ENCODE measurements around the gene DARS1.

DARS1 gene

DNA sequence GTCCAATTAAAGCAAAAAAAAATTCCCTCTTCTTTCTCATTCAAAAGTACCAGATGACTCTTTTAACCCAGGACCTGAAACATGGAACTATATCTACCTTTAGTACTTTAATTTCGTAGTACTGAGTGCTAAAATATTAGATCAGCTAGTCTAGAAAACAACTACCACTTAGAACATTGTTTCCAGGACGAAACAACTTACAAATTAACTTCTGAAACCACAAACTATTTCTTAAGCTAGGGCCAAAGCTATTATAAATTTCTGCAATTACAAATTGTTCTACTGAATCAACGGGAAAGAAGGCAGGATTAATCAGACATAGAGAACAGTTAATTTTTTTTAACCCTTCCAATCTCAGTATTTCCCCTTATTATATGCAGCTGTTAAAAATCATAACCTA lies 39.9 kb downstream of the DARS1 start:
- TF ChIP-seq, protein P1, sequence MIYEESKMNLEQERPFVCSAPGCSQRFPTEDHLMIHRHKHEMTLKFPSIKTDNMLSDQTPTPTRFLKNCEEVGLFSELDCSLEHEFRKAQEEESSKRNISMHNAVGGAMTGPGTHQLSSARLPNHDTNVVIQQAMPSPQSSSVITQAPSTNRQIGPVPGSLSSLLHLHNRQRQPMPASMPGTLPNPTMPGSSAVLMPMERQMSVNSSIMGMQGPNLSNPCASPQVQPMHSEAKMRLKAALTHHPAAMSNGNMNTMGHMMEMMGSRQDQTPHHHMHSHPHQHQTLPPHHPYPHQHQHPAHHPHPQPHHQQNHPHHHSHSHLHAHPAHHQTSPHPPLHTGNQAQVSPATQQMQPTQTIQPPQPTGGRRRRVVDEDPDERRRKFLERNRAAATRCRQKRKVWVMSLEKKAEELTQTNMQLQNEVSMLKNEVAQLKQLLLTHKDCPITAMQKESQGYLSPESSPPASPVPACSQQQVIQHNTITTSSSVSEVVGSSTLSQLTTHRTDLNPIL (CRISPR knock-in tag; IDR thresholded peaks at IDR 0.05; ENCODE audit: low read depth), result no peak
- TF ChIP-seq OSR1 (CRISPR knock-in tag; IDR thresholded peaks at IDR 0.05) (no peak), ESRRG (CRISPR knock-in tag; IDR thresholded peaks at IDR 0.05) (no peak), ZNF565 (CRISPR knock-in tag; conservative IDR thresholded peaks at IDR 0.05; ENCODE audit: low read depth) (no peak), ZFP3 (CRISPR knock-in tag; IDR thresholded peaks at IDR 0.05) (no peak)
- TF ChIP-seq, protein P2, sequence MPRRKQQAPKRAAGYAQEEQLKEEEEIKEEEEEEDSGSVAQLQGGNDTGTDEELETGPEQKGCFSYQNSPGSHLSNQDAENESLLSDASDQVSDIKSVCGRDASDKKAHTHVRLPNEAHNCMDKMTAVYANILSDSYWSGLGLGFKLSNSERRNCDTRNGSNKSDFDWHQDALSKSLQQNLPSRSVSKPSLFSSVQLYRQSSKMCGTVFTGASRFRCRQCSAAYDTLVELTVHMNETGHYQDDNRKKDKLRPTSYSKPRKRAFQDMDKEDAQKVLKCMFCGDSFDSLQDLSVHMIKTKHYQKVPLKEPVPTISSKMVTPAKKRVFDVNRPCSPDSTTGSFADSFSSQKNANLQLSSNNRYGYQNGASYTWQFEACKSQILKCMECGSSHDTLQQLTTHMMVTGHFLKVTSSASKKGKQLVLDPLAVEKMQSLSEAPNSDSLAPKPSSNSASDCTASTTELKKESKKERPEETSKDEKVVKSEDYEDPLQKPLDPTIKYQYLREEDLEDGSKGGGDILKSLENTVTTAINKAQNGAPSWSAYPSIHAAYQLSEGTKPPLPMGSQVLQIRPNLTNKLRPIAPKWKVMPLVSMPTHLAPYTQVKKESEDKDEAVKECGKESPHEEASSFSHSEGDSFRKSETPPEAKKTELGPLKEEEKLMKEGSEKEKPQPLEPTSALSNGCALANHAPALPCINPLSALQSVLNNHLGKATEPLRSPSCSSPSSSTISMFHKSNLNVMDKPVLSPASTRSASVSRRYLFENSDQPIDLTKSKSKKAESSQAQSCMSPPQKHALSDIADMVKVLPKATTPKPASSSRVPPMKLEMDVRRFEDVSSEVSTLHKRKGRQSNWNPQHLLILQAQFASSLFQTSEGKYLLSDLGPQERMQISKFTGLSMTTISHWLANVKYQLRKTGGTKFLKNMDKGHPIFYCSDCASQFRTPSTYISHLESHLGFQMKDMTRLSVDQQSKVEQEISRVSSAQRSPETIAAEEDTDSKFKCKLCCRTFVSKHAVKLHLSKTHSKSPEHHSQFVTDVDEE (CRISPR knock-in tag; IDR thresholded peaks at IDR 0.05), result no peak
- ATAC-seq, result no peak

- no peak for ATAC-seq
- TF ChIP-seq ZNF565 (CRISPR knock-in tag; conservative IDR thresholded peaks at IDR 0.05; ENCODE audit: low read depth) (no peak), ZNF8 (CRISPR knock-in tag; IDR thresholded peaks at IDR 0.05) (no peak), TOX (CRISPR knock-in tag; IDR thresholded peaks at IDR 0.05; ENCODE audit: borderline replicate concordance) (no peak)
- TF ChIP-seq, protein P3, sequence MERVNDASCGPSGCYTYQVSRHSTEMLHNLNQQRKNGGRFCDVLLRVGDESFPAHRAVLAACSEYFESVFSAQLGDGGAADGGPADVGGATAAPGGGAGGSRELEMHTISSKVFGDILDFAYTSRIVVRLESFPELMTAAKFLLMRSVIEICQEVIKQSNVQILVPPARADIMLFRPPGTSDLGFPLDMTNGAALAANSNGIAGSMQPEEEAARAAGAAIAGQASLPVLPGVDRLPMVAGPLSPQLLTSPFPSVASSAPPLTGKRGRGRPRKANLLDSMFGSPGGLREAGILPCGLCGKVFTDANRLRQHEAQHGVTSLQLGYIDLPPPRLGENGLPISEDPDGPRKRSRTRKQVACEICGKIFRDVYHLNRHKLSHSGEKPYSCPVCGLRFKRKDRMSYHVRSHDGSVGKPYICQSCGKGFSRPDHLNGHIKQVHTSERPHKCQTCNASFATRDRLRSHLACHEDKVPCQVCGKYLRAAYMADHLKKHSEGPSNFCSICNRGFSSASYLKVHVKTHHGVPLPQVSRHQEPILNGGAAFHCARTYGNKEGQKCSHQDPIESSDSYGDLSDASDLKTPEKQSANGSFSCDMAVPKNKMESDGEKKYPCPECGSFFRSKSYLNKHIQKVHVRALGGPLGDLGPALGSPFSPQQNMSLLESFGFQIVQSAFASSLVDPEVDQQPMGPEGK (CRISPR knock-in tag; IDR thresholded peaks at IDR 0.05; ENCODE audit: borderline replicate concordance), result no peak
These were observed 40.8 kb downstream of the DARS1 start for GRCh38 chr2:135944625-135945024.

DNA sequence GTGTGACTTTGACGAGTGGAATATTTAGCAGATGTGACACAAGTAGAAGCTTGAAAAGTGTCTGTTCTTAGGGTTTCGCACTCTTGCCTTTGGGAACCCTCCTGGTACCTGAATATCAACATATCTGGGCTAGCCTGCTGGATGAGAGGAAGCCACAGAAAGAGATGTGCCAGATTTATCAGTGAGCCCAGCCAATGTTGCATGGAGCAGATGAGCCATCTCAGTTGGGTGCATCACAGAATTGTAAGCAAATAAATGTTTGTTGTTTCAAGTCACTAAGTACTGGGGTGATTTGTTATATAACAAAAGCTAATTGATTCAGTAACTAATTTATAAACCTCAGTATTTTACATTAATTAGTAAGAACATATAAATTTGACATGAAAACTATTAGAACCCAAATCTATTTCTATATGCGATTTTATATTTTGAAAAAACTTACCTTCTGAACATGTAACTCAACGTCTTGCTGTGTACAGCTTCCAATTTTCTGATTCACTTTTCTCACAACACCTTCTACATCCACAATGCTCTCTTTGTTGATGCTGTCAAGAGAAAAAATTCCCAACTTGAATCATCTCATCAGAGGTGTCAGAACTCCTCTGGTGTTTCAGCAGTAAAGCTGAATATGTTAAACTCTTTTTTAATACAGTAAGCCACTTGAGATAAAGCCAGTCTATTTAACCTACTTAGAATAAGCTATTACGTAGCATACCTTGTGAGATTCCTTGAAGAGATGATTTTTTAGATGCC lies 42.3 kb downstream of the DARS1 start:
- TF ChIP-seq, protein P3 (CRISPR knock-in tag; IDR thresholded peaks at IDR 0.05; ENCODE audit: borderline replicate concordance), result no peak
- TF ChIP-seq, protein P1 (CRISPR knock-in tag; IDR thresholded peaks at IDR 0.05; ENCODE audit: low read depth), result no peak
- TF ChIP-seq, protein P4, sequence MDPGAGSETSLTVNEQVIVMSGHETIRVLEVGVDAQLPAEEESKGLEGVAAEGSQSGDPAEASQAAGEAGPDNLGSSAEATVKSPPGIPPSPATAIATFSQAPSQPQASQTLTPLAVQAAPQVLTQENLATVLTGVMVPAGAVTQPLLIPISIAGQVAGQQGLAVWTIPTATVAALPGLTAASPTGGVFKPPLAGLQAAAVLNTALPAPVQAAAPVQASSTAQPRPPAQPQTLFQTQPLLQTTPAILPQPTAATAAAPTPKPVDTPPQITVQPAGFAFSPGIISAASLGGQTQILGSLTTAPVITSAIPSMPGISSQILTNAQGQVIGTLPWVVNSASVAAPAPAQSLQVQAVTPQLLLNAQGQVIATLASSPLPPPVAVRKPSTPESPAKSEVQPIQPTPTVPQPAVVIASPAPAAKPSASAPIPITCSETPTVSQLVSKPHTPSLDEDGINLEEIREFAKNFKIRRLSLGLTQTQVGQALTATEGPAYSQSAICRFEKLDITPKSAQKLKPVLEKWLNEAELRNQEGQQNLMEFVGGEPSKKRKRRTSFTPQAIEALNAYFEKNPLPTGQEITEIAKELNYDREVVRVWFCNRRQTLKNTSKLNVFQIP (CRISPR knock-in tag; IDR thresholded peaks at IDR 0.05; ENCODE audit: borderline replicate concordance, low read depth), result no peak
- TF ChIP-seq CSDC2 (CRISPR knock-in tag; IDR thresholded peaks at IDR 0.05), result no peak
- TF ChIP-seq ZNF8 (CRISPR knock-in tag; IDR thresholded peaks at IDR 0.05), result no peak
- TF ChIP-seq, protein P2 (CRISPR knock-in tag; IDR thresholded peaks at IDR 0.05), result no peak
- no peak for TF ChIP-seq ZFP3 (CRISPR knock-in tag; IDR thresholded peaks at IDR 0.05)
- no peak for TF ChIP-seq ZNF565 (CRISPR knock-in tag; conservative IDR thresholded peaks at IDR 0.05; ENCODE audit: low read depth)
- TF ChIP-seq, protein P5, sequence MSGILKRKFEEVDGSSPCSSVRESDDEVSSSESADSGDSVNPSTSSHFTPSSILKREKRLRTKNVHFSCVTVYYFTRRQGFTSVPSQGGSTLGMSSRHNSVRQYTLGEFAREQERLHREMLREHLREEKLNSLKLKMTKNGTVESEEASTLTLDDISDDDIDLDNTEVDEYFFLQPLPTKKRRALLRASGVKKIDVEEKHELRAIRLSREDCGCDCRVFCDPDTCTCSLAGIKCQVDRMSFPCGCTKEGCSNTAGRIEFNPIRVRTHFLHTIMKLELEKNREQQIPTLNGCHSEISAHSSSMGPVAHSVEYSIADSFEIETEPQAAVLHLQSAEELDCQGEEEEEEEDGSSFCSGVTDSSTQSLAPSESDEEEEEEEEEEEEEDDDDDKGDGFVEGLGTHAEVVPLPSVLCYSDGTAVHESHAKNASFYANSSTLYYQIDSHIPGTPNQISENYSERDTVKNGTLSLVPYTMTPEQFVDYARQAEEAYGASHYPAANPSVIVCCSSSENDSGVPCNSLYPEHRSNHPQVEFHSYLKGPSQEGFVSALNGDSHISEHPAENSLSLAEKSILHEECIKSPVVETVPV (CRISPR knock-in tag; IDR thresholded peaks at IDR 0.05), result no peak
- TF ChIP-seq OSR1 (CRISPR knock-in tag; IDR thresholded peaks at IDR 0.05), result no peak
- TF ChIP-seq TOX (CRISPR knock-in tag; IDR thresholded peaks at IDR 0.05; ENCODE audit: borderline replicate concordance), result no peak
- no peak for TF ChIP-seq GLIS3 (CRISPR knock-in tag; IDR thresholded peaks at IDR 0.05)
- no peak for TF ChIP-seq ISL1 (CRISPR knock-in tag; IDR thresholded peaks at IDR 0.05)
- ATAC-seq, result no peak
